AG09309 (cell line): Measurements from ENCODE around the gene GLT6D1.

Experiments
- DNase-seq: peaks from one replicate; pipeline ENCODE4 v3.0.0-alpha.2; 2010; ENCODE audit warnings: low read depth
- H3K4me3 ChIP-seq: 2 replicates; pipeline ENCODE4 v1.5.1; 2011; ENCODE audit warnings: mild to moderate bottlenecking, low read depth, low read length, moderate library complexity; ENCODE audit not compliant: control insufficient read depth
- CTCF ChIP-seq: IDR thresholded peaks from 2 replicates; pipeline ENCODE4 v1.5.1; 2011; ENCODE audit warnings: mild to moderate bottlenecking, low read depth, low read length, inconsistent platforms; ENCODE audit not compliant: insufficient read depth, control insufficient read depth; ENCODE audit errors: missing control alignments

GLT6D1 gene

GRCh38 chr9:135624282-135624681 is 15.1 kb downstream of the GLT6D1 start:
- H3K4me3 ChIP-seq = no peak overlapping the region
- DNase-seq = no peak
- TF ChIP-seq CTCF = no peak

GRCh38 chr9:135622415-135623020 is 16.8 kb downstream of the GLT6D1 start:
- no peak for DNase-seq
- H3K4me3 ChIP-seq = no peak overlapping the region
- TF ChIP-seq CTCF = no peak

- no peak for DNase-seq
- no peak for TF ChIP-seq CTCF
- H3K4me3 ChIP-seq = no peak overlapping the region
These were observed 18.8 kb downstream of the GLT6D1 start for GRCh38 chr9:135620558-135620957.

GRCh38 chr9:135619599-135619886 is 19.8 kb downstream of the GLT6D1 start:
- no peak overlapping the region for H3K4me3 ChIP-seq
- no peak for TF ChIP-seq CTCF
- DNase-seq = no peak

- no peak for DNase-seq
- no peak overlapping the region for H3K4me3 ChIP-seq
- TF ChIP-seq CTCF = no peak
These were observed 20.3 kb downstream of the GLT6D1 start for GRCh38 chr9:135618866-135619598.

GRCh38 chr9:135617991-135618411 is 21.3 kb downstream of the GLT6D1 start:
- H3K4me3 ChIP-seq = no peak overlapping the region
- TF ChIP-seq CTCF = no peak
- no peak for DNase-seq

- H3K4me3 ChIP-seq = no peak overlapping the region
- no peak for DNase-seq
- no peak for TF ChIP-seq CTCF
These were observed 21.8 kb downstream of the GLT6D1 start for GRCh38 chr9:135617538-135617900.
